Esophagus muscularis mucosa (tissue), 4 donors: ENCODE measurements around the gene PTX4. TPM values are rescaled to one million over a fixed set of nuclear protein-coding genes. Genes with fewer than 3 reads are reported as not detected.

ENCODE experiments used
- DNase-seq: peaks from one replicate; pipeline ENCODE4 v3.0.0-alpha.2; 2017; ENCODE audit errors: extremely low spot score
- H3K27ac ChIP-seq, 4 donors: fragments of 200-600 bp; sonication (generic); replicated peaks in 1 of 4; 1 replicate in 3 of 4; 2 replicates in 1 of 4; pipeline ENCODE4 v1.5.1; 2016 to 2019; ENCODE audit warnings: mild to moderate bottlenecking in 1 of 4
- H3K27me3 ChIP-seq, 4 donors: fragments of 200-600 bp; sonication (generic); one replicate each; pipeline versions ENCODE4 v1.5.1 to v1.6.0; 2016 to 2019
- H3K36me3 ChIP-seq, 4 donors: fragments of 200-600 bp; sonication (generic); one replicate each; pipeline ENCODE4 v1.5.1; 2016 to 2019
- H3K4me1 ChIP-seq, 4 donors: fragments of 200-600 bp; sonication (generic); one replicate each; pipeline ENCODE4 v1.5.1; 2016 to 2019
- H3K4me3 ChIP-seq, 4 donors: fragments of 200-600 bp; sonication (generic); 1 replicate in 2 of 4; 2 replicates in 2 of 4; pipeline ENCODE4 v1.5.1; 2016 to 2019; ENCODE audit warnings: mild to moderate bottlenecking in 4 of 4, moderate library complexity in 1 of 4
- H3K9me3 ChIP-seq, 4 donors: fragments of 200-600 bp; sonication (generic); 1 replicate in 3 of 4; 2 replicates in 1 of 4; pipeline ENCODE4 v1.5.1; 2016 to 2019
- CTCF ChIP-seq, 3 experiments: fragments of 200-600 bp in 2 of 3; fragments of 450-650 bp in 1 of 3; sonication (generic) in 2 of 3; IDR thresholded peaks; one replicate each; pipeline ENCODE4 v1.5.1; 2017 to 2019; ENCODE audit warnings: antibody characterized with exemption in 3 of 3, mild to moderate bottlenecking in 2 of 3, moderate library complexity in 1 of 3
- EP300 ChIP-seq: sonication (generic); formaldehyde crosslinking; IDR thresholded peaks from one replicate; pipeline ENCODE4 v1.6.1; 2017; ENCODE audit warnings: antibody characterized with exemption
- POLR2A ChIP-seq: fragments of 450-650 bp; IDR thresholded peaks from one replicate; pipeline ENCODE4 v1.6.1; 2017; ENCODE audit warnings: antibody characterized with exemption, moderate library complexity, mild to moderate bottlenecking, low read depth
- POLR2AphosphoS5 ChIP-seq, 2 donors: sonication (generic); formaldehyde crosslinking; IDR thresholded peaks; one replicate each; pipeline ENCODE4 v1.6.1; 2017; ENCODE audit warnings: antibody characterized with exemption in 2 of 2
- WGBS: methylation state at CpG from one replicate; pipeline ENCODE4 v1.1.5; 2018; 5-methylcytosine and 5-hydroxymethylcytosine counted together
- intact Hi-C: fragments of 100-400 bp; cut with DNase I; formaldehyde crosslinking; loops from one replicate; pipeline ENCODE4 v1.15.1; 2023
- total RNA-seq, 4 donors: library from RNA; depleted of rRNA; stranded (reverse); fragments of >200 nt; gene quantifications; one replicate each; pipeline versions ENCODE4 v1.1.0 to v1.2.1, GENCODE V29; 2016

PTX4 gene
- total RNA-seq, 4 donors from 2014 or later: 0.39 to 0.75 (median 0.66) TPM; not detected in 1

GRCh38 chr16:1466054-1466453 is 22.7 kb downstream of the PTX4 start:
- no peak overlapping the region for H3K4me3 ChIP-seq
- WGBS: 88% methylated on average over 14 of the region's 24 CpGs
- peaks cover 9 to 23% (median 12%) of the 10 kb centered on the region in 4 donors for H3K4me1 ChIP-seq
- no peak for DNase-seq
- no peaks in the 10 kb centered on the region for H3K27me3 ChIP-seq
- TF ChIP-seq POLR2AphosphoS5 (IDR thresholded peaks at IDR 0.05): no peak
- no peak for TF ChIP-seq POLR2A
- TF ChIP-seq CTCF (IDR thresholded peaks at IDR 0.05): no peak
- TF ChIP-seq EP300: no peak
- H3K36me3 ChIP-seq: peaks cover 6 to 41% (median 25%) of the 10 kb centered on the region in 4 donors
- intact Hi-C loops: no loop called here
- H3K9me3 ChIP-seq: no peaks in the 10 kb centered on the region
- no peak overlapping the region for H3K27ac ChIP-seq

GRCh38 chr16:1465567-1465915 is 23.2 kb downstream of the PTX4 start:
- TF ChIP-seq CTCF (IDR thresholded peaks at IDR 0.05) (no peak), POLR2AphosphoS5 (IDR thresholded peaks at IDR 0.05) (no peak), POLR2A (no peak), EP300 (no peak)
- no peak overlapping the region for H3K4me3 ChIP-seq
- peaks cover 11 to 46% (median 30%) of the 10 kb centered on the region in 4 donors for H3K36me3 ChIP-seq
- H3K27me3 ChIP-seq: no peaks in the 10 kb centered on the region
- intact Hi-C loops: no loop called here
- H3K9me3 ChIP-seq: no peaks in the 10 kb centered on the region
- WGBS: 93% methylated on average over 10 of the region's 13 CpGs
- no peak for DNase-seq
- peaks cover 4 to 18% (median 9%) of the 10 kb centered on the region in 4 donors for H3K4me1 ChIP-seq
- no peak overlapping the region for H3K27ac ChIP-seq

GRCh38 chr16:1464894-1465566 is 23.7 kb downstream of the PTX4 start:
- 86% methylated on average over 21 of the region's 33 CpGs for WGBS
- Histone ChIP-seq H3K4me3 (no peak overlapping the region), H3K9me3 (no peaks in the 10 kb centered on the region), H3K27ac (no peak overlapping the region), H3K27me3 (no peaks in the 10 kb centered on the region), H3K36me3 (peaks cover 16 to 51% (median 35%) of the 10 kb centered on the region in 4 donors), H3K4me1 (peaks cover 0 to 13% (median 5%) of the 10 kb centered on the region in 4 donors)
- intact Hi-C loops: no loop called here
- TF ChIP-seq POLR2A (no peak), POLR2AphosphoS5 (IDR thresholded peaks at IDR 0.05) (no peak), CTCF (IDR thresholded peaks at IDR 0.05) (no peak), EP300 (no peak)
- no peak for DNase-seq

- intact Hi-C loops: no loop called here
- Histone ChIP-seq H3K9me3 (no peaks in the 10 kb centered on the region), H3K27ac (no peak overlapping the region), H3K36me3 (peaks cover 17 to 55% (median 38%) of the 10 kb centered on the region in 4 donors), H3K27me3 (no peaks in the 10 kb centered on the region), H3K4me3 (no peak overlapping the region), H3K4me1 (peaks cover 0 to 8% (median 2%) of the 10 kb centered on the region in 4 donors)
- TF ChIP-seq CTCF (IDR thresholded peaks at IDR 0.05) (no peak), EP300 (no peak), POLR2A (no peak), POLR2AphosphoS5 (IDR thresholded peaks at IDR 0.05) (no peak)
- 92% methylated on average over 39 of the region's 41 CpGs for WGBS
- no peak for DNase-seq
Measured at GRCh38 chr16:1464196-1464893, 24.4 kb downstream of the PTX4 start.
